WTC11 (cell line): Measurements from ENCODE around the gene ZBTB37. TPM values are rescaled to one million over a fixed set of nuclear protein-coding genes. Genes with fewer than 3 reads are reported as not detected.

ENCODE experiments used
- ATAC-seq: fragments of 200-7000 bp; cut with Tn5 transposase; 2 replicates; pipeline ENCODE4 v1.10.0; 2021; ENCODE audit warnings: mild to moderate bottlenecking, moderate library complexity
- CTCF ChIA-PET: fragments of 300-600 bp; sonication (Branson Sonifier 250); formaldehyde crosslinking; loops from one replicate; lab custom pipeline; 2021; ENCODE audit warnings: antibody characterized with exemption; lab: Charles Lee
- POLR2A ChIA-PET: fragments of 350-600 bp; sonication (Branson Sonifier 250); formaldehyde crosslinking; loops from one replicate; lab custom pipeline; 2021; ENCODE audit warnings: antibody characterized with exemption; lab: Charles Lee
- DNase-seq: peaks from one replicate; pipeline ENCODE4 v3.0.0; 2021; ENCODE audit warnings: low spot score
- H3K27ac Mint-ChIP-seq: 2 replicates; pipeline ENCODE4 v1.8.0; 2021; ENCODE audit warnings: mixed read lengths
- H3K27me3 Mint-ChIP-seq: 2 replicates; pipeline ENCODE4 v1.8.0; 2021; ENCODE audit warnings: low read depth, mild to moderate bottlenecking, moderate library complexity, mixed read lengths
- H3K36me3 Mint-ChIP-seq: 2 replicates; pipeline ENCODE4 v1.8.0; 2021; ENCODE audit warnings: mixed read lengths
- H3K4me1 Mint-ChIP-seq: 2 replicates; pipeline ENCODE4 v1.8.0; 2022; ENCODE audit warnings: mixed read lengths
- H3K4me3 Mint-ChIP-seq: 2 replicates; pipeline ENCODE4 v1.8.0; 2021; ENCODE audit warnings: mild to moderate bottlenecking, moderate library complexity, mixed read lengths
- H3K9me3 Mint-ChIP-seq: 2 replicates; pipeline ENCODE4 v1.8.0; 2021; ENCODE audit warnings: mixed read lengths
- AFF4 ChIP-seq: sonication (generic); formaldehyde crosslinking; IDR thresholded peaks from 2 replicates; pipeline ENCODE4 v1.8.1; 2023; ENCODE audit warnings: mild to moderate bottlenecking, missing genetic modification reagents, borderline replicate concordance
- ARID4B ChIP-seq: sonication (generic); formaldehyde crosslinking; IDR thresholded peaks from 2 replicates; pipeline ENCODE4 v1.8.0; 2023; ENCODE audit warnings: missing genetic modification reagents, mild to moderate bottlenecking, borderline replicate concordance
- CDX4 ChIP-seq: fragments of 250-450 bp; sonication (Bioruptor Pico); IDR thresholded peaks from 2 replicates; pipeline ENCODE4 v1.9.0; 2021; ENCODE audit warnings: moderate library complexity, mild to moderate bottlenecking, inconsistent platforms, borderline replicate concordance
- CREB1 ChIP-seq: sonication (generic); formaldehyde crosslinking; IDR thresholded peaks from 2 replicates; pipeline ENCODE4 v1.8.0; 2023; ENCODE audit warnings: mild to moderate bottlenecking, missing genetic modification reagents
- CREM ChIP-seq: sonication (generic); formaldehyde crosslinking; IDR thresholded peaks from 2 replicates; pipeline ENCODE4 v1.8.1; 2022; ENCODE audit warnings: mild to moderate bottlenecking, missing genetic modification reagents, moderate library complexity
- FOXK1 ChIP-seq: sonication (generic); formaldehyde crosslinking; IDR thresholded peaks from 2 replicates; pipeline ENCODE4 v1.8.0; 2022; ENCODE audit warnings: mild to moderate bottlenecking, moderate library complexity, missing genetic modification reagents
- SP1 ChIP-seq: sonication (generic); formaldehyde crosslinking; conservative IDR thresholded peaks from 2 replicates; pipeline ENCODE4 v1.8.1; 2022; ENCODE audit warnings: missing genetic modification reagents
- ZNF396 ChIP-seq: fragments of 250-450 bp; sonication (Bioruptor Pico); IDR thresholded peaks from 2 replicates; pipeline ENCODE4 v1.8.0; 2021; ENCODE audit warnings: mild to moderate bottlenecking, moderate library complexity, borderline replicate concordance
- ZNF532 ChIP-seq: fragments of 250-450 bp; sonication (Bioruptor Pico); IDR thresholded peaks from 2 replicates; pipeline ENCODE4 v1.9.0; 2021; ENCODE audit warnings: mild to moderate bottlenecking, borderline replicate concordance
- total RNA-seq: library from RNA; stranded (reverse); gene quantifications from 3 replicates; pipeline ENCODE4 v1.2.3, GENCODE V29; 2021

ZBTB37 gene
- total RNA-seq, 1 experiment from 2014 or later, result 14.4 TPM

DNA sequence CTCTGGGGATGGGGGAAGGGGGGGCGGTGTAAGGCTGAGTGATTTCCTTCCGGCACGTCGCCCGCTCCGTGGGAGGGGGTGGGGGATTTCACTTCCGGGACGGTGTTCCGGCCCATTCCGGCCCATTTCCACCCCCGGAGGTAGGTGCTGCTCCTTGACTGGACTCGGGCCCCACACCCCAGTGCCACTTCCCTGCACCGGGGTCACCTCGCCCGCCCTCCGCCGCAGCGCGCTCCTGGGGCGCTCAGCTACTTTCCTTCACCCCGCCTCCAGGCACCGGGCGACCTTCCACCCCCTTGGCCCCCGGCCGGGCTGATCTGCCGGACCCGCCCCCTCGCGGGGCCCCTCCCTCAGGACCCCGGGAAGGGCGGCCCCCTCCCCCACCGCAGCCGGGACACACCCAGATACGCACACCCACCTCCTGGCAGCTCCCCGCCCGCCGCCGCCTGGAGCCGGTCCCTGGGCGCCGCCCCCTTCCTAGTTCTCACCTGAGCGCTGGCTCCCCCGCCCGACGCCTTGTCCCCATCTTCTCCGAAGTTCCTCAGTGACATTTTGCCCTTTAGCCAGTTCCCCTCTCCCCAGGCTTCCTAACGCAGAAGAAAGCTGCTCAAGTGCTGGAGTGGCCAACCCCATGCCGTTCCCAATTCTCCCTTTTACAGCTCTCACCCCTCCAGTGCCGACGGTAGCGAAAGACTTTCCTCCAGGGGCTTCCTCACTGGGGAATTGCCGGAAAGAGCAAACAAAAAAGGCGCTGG is at the start of gene ZBTB37 (continued):
- no peak for TF ChIP-seq ZNF532 (CRISPR knock-in tag)
- peak; percentile 88 for TF ChIP-seq SP1 (CRISPR knock-in tag)
- no peak for TF ChIP-seq AFF4
- peak; percentile 50; the same call in 1 of the 2 replicates for TF ChIP-seq ARID4B (CRISPR knock-in tag)
- no peak for TF ChIP-seq ZNF396

DNA sequence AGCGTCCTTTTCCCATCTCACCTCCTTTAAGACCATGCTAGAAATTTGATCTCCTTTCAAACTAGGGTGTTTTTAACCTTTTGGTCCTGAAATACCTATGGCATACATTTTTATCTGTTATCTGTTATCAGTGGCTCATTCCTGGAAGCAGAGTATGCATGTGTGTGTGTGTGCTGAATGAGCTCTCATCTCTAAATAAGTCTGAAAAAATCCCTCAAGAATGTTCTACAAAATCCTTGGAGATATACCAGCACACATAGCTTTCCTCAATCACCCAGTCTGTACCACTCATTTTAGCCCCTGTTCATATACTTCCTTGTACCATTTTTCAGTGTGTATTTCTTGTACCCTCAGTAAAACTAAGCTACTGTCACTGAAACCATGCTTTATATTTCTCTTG is 49.7 kb upstream of the ZBTB37 start:
- Mint-ChIP-seq H3K9me3 (peaks cover 10% of the 10 kb centered on the region), H3K4me3 (no peak overlapping the region), H3K36me3 (peaks cover 49% of the 10 kb centered on the region), H3K27ac (no peak overlapping the region), H3K27me3 (no peaks in the 10 kb centered on the region), H3K4me1 (peaks cover 11% of the 10 kb centered on the region)
- CTCF ChIA-PET, result no interaction called here
- ATAC-seq, result no peak
- POLR2A ChIA-PET, result interaction anchor here (0.6 kb wide), 1 partner anchor 25 kb away, joined by 4 read pairs; no protein-coding TSS in a partner anchor
- TF ChIP-seq CREB1 (CRISPR knock-in tag), result no peak
- no peak for TF ChIP-seq FOXK1 (CRISPR knock-in tag)
- TF ChIP-seq CREM (CRISPR knock-in tag), result no peak
- no peak for TF ChIP-seq CDX4 (CRISPR knock-in tag)
- no peak for DNase-seq
